Ovary (tissue), 9 donors: Measurements from ENCODE around the gene KIF6. TPM values are rescaled to one million over a fixed set of nuclear protein-coding genes. Genes with fewer than 3 reads are reported as not detected.

Experiments
- DNase-seq, 5 donors: peaks; one replicate each; pipeline ENCODE4 v3.0.0-alpha.2; 2019 to 2020
- H3K27ac ChIP-seq, 2 donors: fragments of 200-600 bp; one replicate each; pipeline versions ENCODE4 v1.5.1 to v1.8.0; 2019 to 2022
- H3K27me3 ChIP-seq: fragments of 200-600 bp; one replicate; pipeline ENCODE4 v1.8.0; 2022
- H3K36me3 ChIP-seq: fragments of 200-600 bp; sonication (generic); one replicate; pipeline ENCODE4 v1.5.1; 2019
- H3K4me1 ChIP-seq: one replicate; pipeline ENCODE4 v1.8.1; 2013; ENCODE audit warnings: mild to moderate bottlenecking, moderate library complexity; ENCODE audit not compliant: insufficient read depth
- H3K4me3 ChIP-seq: fragments of 200-600 bp; sonication (generic); one replicate; pipeline ENCODE4 v1.5.1; 2017
- H3K9me3 ChIP-seq, 2 donors: fragments of 200-600 bp in 1 of 2; sonication (generic) in 1 of 2; one replicate each; pipeline versions ENCODE4 v1.5.1 to v1.8.1; 2013 to 2019; ENCODE audit warnings: mild to moderate bottlenecking in 1 of 2, moderate library complexity in 1 of 2
- CTCF ChIP-seq, 3 donors: fragments of 450-650 bp in 2 of 3; fragments of 200-600 bp in 1 of 3; IDR thresholded peaks; one replicate each; pipeline versions ENCODE4 v1.5.1 to v1.8.0; 2016 to 2022; ENCODE audit warnings: antibody characterized with exemption in 3 of 3, mild to moderate bottlenecking in 1 of 3
- EP300 ChIP-seq: sonication (generic); formaldehyde crosslinking; IDR thresholded peaks from one replicate; pipeline ENCODE4 v1.6.1; 2017; ENCODE audit warnings: antibody characterized with exemption
- POLR2A ChIP-seq: fragments of 450-650 bp; IDR thresholded peaks from one replicate; pipeline ENCODE4 v1.6.1; 2017; ENCODE audit warnings: antibody characterized with exemption, mild to moderate bottlenecking, moderate library complexity
- WGBS, 3 donors: extraction: QIAGEN DNeasy Blood & Tissue Kit in 1 of 3; methylation state at CpG; one replicate each; pipeline versions ENCODE4 v1.1.5 to v1.1.7; 2013 to 2017; 5-methylcytosine and 5-hydroxymethylcytosine counted together
- intact Hi-C, 4 donors: fragments of 100-400 bp; cut with DNase I; formaldehyde crosslinking; loops; one replicate each; pipeline versions ENCODE4 v1.11.0 to v1.15.1; 2022 to 2023
- polyA plus RNA-seq, 2 donors: library from polyadenylated mRNA; stranded (reverse); fragments of 200-250 nt in 1 of 2; fragments of 350-450 nt in 1 of 2; fragmentation: Illumina TruSeq in 1 of 2; extraction: RNeasy Lipid Tissue Mini Kit (QIAGEN cat#74804) in 1 of 2; gene quantifications; one replicate each; pipeline ENCODE4 v1.2.3, GENCODE V29; 2013 to 2014
- total RNA-seq, 7 donors: library from RNA; depleted of rRNA in 2 of 7; stranded (reverse); fragments of >200 nt in 2 of 7; fragmentation: NEBNext Ultra II Directional in 3 of 7; extraction: Animal tissue kit (Norgen Biotek cat#: 25700) in 3 of 7; gene quantifications; one replicate each; pipeline versions ENCODE4 v1.1.0 to v1.2.4, GENCODE V29; 2016 to 2023
- donor health status: DM: no; HTN: no; CAD: no; lungs with moderate emphysema.
- donor health status: DM: no; HTN: no; CAD: no.
- donor health status: Bipolar disorder and iron deficiency.
- donor health status: DM: yes; HTN: yes; CAD: no.
- donor health status: DM: no; HTN: no; CAD: no.
- donor health status: DM: yes; HTN: yes; CAD: no.

The KIF6 gene
- total and polyA plus RNA-seq, 9 donors = 0.12 to 2.1 (median 0.82) TPM

GRCh38 chr6:39387785-39388184 is 337.4 kb downstream of the KIF6 start:
- DNase-seq = no peak

GRCh38 chr6:39386487-39386886 is 338.7 kb downstream of the KIF6 start:
- Histone ChIP-seq H3K36me3 (no peaks in the 10 kb centered on the region), H3K27ac (no peak overlapping the region), H3K4me3 (no peak overlapping the region), H3K27me3 (no peaks in the 10 kb centered on the region), H3K4me1 (no peaks in the 10 kb centered on the region), H3K9me3 (no peaks in the 10 kb centered on the region)
- intact Hi-C loops = no loop called here
- 70 to 74% (median 74%) methylated on average over 3 of the region's 3 CpGs for WGBS, 3 donors
- TF ChIP-seq EP300 = no peak
- no peak for TF ChIP-seq POLR2A
- TF ChIP-seq CTCF (IDR thresholded peaks at IDR 0.05) = no peak
- no peak for DNase-seq

More at GRCh38 chr6:39387785-39388184, 337.4 kb downstream of the KIF6 start:
- TF ChIP-seq POLR2A (no peak), EP300 (no peak), CTCF (IDR thresholded peaks at IDR 0.05) (no peak)
- no peaks in the 10 kb centered on the region for H3K27me3 ChIP-seq
- H3K9me3 ChIP-seq = no peaks in the 10 kb centered on the region
- H3K4me3 ChIP-seq = no peak overlapping the region
- 78 to 82% (median 80%) methylated on average over 3 of the region's 3 CpGs for WGBS, 3 donors
- no peaks in the 10 kb centered on the region for H3K36me3 ChIP-seq
- H3K27ac ChIP-seq = no peak overlapping the region
- no peaks in the 10 kb centered on the region for H3K4me1 ChIP-seq
- intact Hi-C loops = no loop called here

- TF ChIP-seq EP300 (no peak), POLR2A (no peak), CTCF (IDR thresholded peaks at IDR 0.05) (no peak)
- Histone ChIP-seq H3K27me3 (no peaks in the 10 kb centered on the region), H3K36me3 (no peaks in the 10 kb centered on the region), H3K9me3 (no peaks in the 10 kb centered on the region), H3K4me3 (no peak overlapping the region), H3K27ac (no peak overlapping the region), H3K4me1 (no peaks in the 10 kb centered on the region)
- WGBS, 3 donors = 56 to 77% (median 76%) methylated on average over 5 of the region's 5 CpGs
- DNase-seq = no peak
- intact Hi-C loops = no loop called here
Measured at GRCh38 chr6:39381550-39382140, 343.6 kb downstream of the KIF6 start.

- H3K4me3 ChIP-seq = no peak overlapping the region
- no peak for DNase-seq
- H3K36me3 ChIP-seq = no peaks in the 10 kb centered on the region
- H3K4me1 ChIP-seq = no peaks in the 10 kb centered on the region
- no peak overlapping the region for H3K27ac ChIP-seq
- TF ChIP-seq EP300 (no peak), CTCF (IDR thresholded peaks at IDR 0.05) (no peak), POLR2A (no peak)
- no peaks in the 10 kb centered on the region for H3K27me3 ChIP-seq
- 72 to 79% (median 75%) methylated on average over 6 of the region's 6 CpGs for WGBS, 3 donors
- intact Hi-C loops = no loop called here
- no peaks in the 10 kb centered on the region for H3K9me3 ChIP-seq
Measured at GRCh38 chr6:39380837-39381549, 344.2 kb downstream of the KIF6 start.
